Measurements from ENCODE around the gene PRM2. TPM values are rescaled to one million over a fixed set of nuclear protein-coding genes. Genes with fewer than 3 reads are reported as not detected.
"Not testable (repeated sequence)": the region's sequence is repeated elsewhere in the genome, so short reads cannot be mapped to it uniquely, and the experiment has no call there.

PRM2 gene
- polyA plus RNA-seq, 1 experiment = not detected

DNA sequence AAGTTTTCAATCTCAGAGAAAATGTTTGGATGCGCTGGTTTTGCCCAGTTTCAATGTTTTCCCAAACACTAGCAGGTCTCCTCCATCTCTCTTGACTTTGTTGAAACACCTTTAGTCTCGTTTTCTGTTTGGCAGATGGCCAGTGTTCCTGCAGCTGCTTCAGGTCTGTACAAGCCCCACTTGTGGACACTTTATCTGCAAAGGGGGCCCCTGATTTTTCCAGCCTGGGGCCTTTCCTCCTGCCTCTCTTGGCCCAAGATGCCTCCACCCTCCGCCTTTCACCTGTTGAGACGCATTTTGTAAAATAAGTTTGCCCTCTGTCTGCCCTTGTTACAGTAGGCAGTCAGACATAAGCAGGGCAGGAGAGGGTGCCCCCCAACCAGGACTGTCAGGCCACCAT lies 26.7 kb upstream of the PRM2 start:
- POLR2A ChIA-PET = no interaction called here
- no peak for DNase-seq (ENCODE audit: low read depth, low spot score)
- Histone ChIP-seq H3K27me3 (ENCODE audit: control insufficient read depth, insufficient read depth, low read length) (no peaks in the 10 kb centered on the region), H3K9me3 (ENCODE audit: control insufficient read depth, insufficient read depth, low read length) (no peaks in the 10 kb centered on the region; the same call in 1 of the 2 replicates), H3K4me3 (ENCODE audit: low read depth, low read length) (no peak overlapping the region), H3K27ac (ENCODE audit: low read depth, low read length) (no peak overlapping the region)
- CTCF ChIA-PET = no interaction called here
- TF ChIP-seq, protein P1, sequence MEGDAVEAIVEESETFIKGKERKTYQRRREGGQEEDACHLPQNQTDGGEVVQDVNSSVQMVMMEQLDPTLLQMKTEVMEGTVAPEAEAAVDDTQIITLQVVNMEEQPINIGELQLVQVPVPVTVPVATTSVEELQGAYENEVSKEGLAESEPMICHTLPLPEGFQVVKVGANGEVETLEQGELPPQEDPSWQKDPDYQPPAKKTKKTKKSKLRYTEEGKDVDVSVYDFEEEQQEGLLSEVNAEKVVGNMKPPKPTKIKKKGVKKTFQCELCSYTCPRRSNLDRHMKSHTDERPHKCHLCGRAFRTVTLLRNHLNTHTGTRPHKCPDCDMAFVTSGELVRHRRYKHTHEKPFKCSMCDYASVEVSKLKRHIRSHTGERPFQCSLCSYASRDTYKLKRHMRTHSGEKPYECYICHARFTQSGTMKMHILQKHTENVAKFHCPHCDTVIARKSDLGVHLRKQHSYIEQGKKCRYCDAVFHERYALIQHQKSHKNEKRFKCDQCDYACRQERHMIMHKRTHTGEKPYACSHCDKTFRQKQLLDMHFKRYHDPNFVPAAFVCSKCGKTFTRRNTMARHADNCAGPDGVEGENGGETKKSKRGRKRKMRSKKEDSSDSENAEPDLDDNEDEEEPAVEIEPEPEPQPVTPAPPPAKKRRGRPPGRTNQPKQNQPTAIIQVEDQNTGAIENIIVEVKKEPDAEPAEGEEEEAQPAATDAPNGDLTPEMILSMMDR (IDR thresholded peaks at IDR 0.05; ENCODE audit: low read depth, low read length) = no peak

DNA sequence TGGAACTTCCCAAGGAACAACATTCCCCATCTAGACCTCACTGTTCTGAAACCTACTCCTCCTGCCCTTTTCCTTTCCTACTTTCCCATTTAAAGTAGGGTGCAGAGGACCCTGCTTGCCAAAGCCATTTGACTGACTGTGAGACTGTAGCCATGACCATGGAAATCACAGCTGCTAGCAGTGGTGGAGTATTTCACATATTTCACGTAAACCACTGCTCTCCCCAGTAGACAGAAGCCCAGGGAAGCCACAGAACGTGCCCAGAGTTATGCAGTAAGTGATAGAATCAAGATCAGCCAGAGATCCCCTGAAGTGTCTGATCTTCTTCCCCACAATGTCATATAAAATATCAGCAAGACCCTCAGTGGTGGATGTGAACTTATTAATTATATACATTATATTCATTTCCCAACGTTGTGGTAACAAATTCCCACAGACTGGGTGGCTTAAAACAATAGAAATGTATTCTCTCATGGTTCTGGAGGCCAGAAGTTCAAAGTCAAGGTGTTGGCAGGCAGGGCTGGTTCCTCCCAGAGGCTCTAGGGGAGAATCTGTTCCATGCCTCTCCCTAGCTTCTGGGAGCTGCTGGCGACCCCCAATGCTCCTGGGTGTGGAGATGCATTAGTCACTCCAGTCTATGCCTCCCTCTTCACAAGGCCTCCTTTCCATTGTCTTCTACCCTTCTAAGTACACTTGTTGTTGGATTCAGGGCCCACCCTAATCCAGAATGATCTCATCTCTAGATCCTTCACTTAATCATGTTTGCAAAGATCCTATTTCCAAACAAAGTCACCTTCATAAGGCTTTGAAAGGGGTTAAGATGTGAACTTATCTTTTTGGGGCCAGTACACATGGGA lies 25.6 kb upstream of the PRM2 start:
- no peaks in the 10 kb centered on the region for H3K27me3 ChIP-seq (ENCODE audit: control insufficient read depth, insufficient read depth, low read length)
- no peak for DNase-seq (ENCODE audit: low read depth, low spot score)
- TF ChIP-seq, protein P1 (IDR thresholded peaks at IDR 0.05; ENCODE audit: low read depth, low read length) = no peak
- H3K9me3 ChIP-seq (ENCODE audit: control insufficient read depth, insufficient read depth, low read length) = no peaks in the 10 kb centered on the region; the same call in 1 of the 2 replicates
- ChIA-PET CTCF (interaction anchor here (0.7 to 1.6 kb wide), 2 partner anchors 42 to 44 kb away, joined by 3 to 6 read pairs; no protein-coding TSS in a partner anchor), POLR2A (no interaction called here)
- H3K27ac ChIP-seq (ENCODE audit: low read depth, low read length) = no peak overlapping the region
- no peak overlapping the region for H3K4me3 ChIP-seq (ENCODE audit: low read depth, low read length)

DNA sequence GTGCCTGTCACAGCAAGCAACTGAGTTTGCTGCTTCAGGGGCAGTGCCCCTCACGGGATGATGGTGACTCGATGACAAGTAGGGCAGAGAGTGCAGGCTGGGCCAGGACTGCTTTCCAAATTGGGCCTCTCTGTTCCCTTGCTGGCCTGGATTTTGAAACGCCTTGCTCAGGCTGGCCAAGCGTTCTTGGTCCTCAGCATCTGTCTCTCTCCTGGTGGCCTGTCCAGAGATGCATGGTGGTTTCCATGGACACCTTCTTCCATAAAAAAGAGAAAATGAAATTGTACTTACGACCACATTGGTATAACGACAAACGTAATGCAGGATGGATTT lies 24.2 kb upstream of the PRM2 start:
- H3K4me3 ChIP-seq (ENCODE audit: low read depth, low read length) = no peak overlapping the region
- TF ChIP-seq, protein P1 (IDR thresholded peaks at IDR 0.05; ENCODE audit: low read depth, low read length) = no peak
- no peak for DNase-seq (ENCODE audit: low read depth, low spot score)
- no peak overlapping the region for H3K27ac ChIP-seq (ENCODE audit: low read depth, low read length)
- ChIA-PET CTCF (interaction anchor here (1.6 kb wide), 1 partner anchor 43 kb away, joined by 3 read pairs; no protein-coding TSS in a partner anchor), POLR2A (no interaction called here)
- peaks cover 2% of the 10 kb centered on the region for H3K27me3 ChIP-seq (ENCODE audit: control insufficient read depth, insufficient read depth, low read length)
- H3K9me3 ChIP-seq (ENCODE audit: control insufficient read depth, insufficient read depth, low read length) = no peaks in the 10 kb centered on the region; the same call in 1 of the 2 replicates

DNA sequence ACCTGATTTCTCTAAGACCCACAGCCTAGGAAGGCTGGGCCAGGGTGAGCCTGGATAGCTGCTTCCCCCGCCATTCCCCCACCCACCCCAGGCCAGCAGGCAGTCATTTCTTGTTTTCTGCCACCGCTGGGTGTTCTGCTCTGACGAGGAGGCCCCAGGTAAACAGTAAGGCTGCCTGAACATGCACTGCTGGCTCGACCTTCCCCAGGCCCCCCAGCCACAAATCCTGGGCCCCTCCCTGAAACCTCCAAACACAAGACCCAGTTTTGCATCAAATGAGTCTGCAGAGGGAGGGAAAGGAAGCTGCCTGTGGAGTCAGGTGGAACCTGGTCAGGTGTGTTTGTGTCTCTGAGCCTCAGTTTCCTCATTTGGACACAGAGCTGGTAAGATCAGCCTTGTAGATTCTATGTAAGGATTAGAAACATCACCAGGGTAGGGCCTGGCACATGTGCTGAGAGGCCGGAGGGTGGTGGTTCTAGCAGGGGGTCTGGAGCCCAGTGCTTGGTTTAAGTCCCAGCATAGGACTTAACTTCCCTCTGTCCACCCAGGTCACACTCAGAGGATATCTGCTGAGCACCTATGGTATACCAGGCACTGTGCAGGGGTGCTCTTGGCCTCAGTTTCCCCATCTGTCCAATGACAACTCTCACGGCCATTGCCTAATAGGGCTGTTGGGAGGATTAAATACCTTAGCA lies 23.7 kb upstream of the PRM2 start:
- CTCF ChIA-PET = no interaction called here
- TF ChIP-seq, protein P1 (IDR thresholded peaks at IDR 0.05; ENCODE audit: low read depth, low read length) = no peak
- no peak overlapping the region for H3K4me3 ChIP-seq (ENCODE audit: low read depth, low read length)
- POLR2A ChIA-PET = no interaction called here
- no peak for DNase-seq (ENCODE audit: low read depth, low spot score)
- no peaks in the 10 kb centered on the region; the same call in 1 of the 2 replicates for H3K9me3 ChIP-seq (ENCODE audit: control insufficient read depth, insufficient read depth, low read length)
- peaks cover 2% of the 10 kb centered on the region for H3K27me3 ChIP-seq (ENCODE audit: control insufficient read depth, insufficient read depth, low read length)
- H3K27ac ChIP-seq (ENCODE audit: low read depth, low read length) = no peak overlapping the region

DNA sequence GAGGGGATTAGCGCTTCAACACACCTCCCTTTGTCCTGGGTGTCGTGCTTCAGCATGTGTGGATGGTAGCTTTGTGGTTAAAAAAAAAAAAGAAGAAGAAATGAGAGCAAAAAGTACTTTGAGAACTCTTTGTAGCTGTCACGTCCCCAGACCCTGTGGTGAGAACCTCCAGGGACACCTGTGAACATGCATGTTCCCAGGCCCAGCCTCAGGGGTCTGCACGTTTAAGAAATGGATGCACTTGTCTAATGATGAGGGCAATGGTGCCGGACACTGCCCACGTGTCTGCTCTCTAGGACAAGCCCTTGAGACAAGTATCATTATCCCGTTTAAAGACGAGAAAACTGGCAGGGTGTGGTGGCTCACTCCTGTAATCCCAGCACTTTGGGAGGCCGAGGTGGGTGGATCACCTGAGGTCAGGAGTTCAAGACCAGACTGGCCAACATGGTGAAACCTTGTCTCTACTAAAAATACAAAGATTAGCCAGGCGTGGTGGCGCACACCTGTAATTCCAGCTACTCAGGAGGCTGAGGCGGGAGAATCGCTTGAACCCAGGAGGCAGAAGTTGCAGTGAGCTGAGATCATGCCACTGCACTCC lies 22.8 kb upstream of the PRM2 start:
- H3K27me3 ChIP-seq (ENCODE audit: control insufficient read depth, insufficient read depth, low read length); POLR2A ChIA-PET; CTCF ChIA-PET; H3K4me3 ChIP-seq (ENCODE audit: low read depth, low read length); H3K9me3 ChIP-seq (ENCODE audit: control insufficient read depth, insufficient read depth, low read length); H3K27ac ChIP-seq (ENCODE audit: low read depth, low read length); DNase-seq (ENCODE audit: low read depth, low spot score): not testable (repeated sequence)

Data from AG04450 (cell line).